Iris pigment epithelial cell (primary cell): ENCODE results near the gene CTIF.

Experiments
- DNase-seq: peaks from one replicate; pipeline ENCODE4 v3.0.0-alpha.2; 2011; ENCODE audit warnings: low read depth

The CTIF gene

DNA sequence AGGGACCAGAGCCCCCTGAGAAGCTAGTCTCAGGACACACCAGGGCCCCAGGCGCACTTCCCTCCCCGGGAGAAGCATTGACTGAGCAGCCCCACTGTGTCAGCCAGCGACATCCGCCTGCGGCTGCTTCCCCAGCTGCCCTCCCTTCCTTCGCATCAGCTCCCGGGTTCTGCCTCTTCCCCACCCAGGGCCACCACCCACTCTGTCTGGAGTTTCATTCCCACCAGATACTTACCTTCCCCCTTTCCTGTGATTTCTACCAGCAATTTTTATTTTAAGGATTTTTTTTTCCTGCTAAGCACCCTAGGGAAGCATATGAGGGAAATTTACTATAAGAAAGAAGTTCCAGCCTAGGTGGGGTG is 312.7 kb downstream of the CTIF start:
- DNase-seq, result no peak

DNA sequence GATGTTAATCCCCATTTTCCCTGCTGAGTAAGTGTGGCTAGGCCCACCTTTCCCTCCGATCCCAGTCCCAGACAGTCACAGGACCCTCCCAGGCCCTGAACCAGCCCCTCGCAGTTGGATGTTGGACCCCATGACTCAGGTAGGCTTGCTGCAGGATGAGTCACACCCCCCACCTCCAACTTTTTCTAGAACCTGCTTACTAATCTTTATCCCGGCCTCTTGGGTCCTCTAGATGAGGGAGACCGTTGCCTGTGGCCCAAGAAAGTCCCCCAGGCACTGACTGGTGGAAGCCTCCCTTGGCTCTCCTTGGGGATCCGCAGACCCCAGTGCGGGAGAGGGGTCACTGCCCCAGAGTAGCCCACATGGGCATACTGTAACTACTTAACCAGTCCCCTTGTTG is 313.5 kb downstream of the CTIF start:
- no peak for DNase-seq

DNA sequence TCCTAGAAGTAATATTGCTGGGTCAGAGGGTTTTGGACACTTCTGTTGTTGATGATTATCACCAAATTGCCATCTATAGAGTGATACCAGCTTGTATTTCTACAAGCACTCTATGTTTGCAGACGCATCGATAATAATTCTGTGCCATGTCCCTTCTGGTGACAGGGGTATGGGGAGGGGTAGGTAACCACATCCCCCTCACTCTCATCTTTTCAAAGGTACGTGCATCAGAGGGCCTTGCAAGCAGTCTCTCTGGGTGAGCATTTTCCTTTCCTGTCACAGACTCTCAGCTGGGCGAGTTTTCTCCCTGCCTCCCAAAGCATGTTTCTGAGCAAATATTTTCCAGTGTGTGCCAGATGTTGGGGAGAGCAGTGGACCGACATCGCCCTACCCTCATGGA is 314.0 kb downstream of the CTIF start:
- no peak for DNase-seq

DNA sequence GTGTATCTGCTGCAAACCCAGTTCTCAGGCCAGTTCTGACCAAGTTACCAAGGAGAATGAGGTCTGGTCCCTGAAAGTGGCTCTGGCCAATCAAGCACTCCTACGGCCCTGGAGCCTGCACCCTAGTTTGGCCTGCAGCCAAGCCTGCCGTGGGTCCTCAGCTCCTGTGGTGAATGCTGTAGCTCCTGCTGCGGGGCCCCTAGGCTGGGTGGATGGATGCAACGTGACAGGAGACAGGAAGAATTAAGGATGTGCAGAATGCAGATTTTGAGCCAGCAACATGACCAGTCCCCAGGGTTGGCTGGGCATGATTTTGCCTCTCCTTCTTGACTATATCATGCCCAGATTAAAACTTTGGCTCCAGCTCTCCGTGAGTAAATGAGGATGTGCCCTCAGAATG is 314.8 kb downstream of the CTIF start:
- DNase-seq, result no peak

DNA sequence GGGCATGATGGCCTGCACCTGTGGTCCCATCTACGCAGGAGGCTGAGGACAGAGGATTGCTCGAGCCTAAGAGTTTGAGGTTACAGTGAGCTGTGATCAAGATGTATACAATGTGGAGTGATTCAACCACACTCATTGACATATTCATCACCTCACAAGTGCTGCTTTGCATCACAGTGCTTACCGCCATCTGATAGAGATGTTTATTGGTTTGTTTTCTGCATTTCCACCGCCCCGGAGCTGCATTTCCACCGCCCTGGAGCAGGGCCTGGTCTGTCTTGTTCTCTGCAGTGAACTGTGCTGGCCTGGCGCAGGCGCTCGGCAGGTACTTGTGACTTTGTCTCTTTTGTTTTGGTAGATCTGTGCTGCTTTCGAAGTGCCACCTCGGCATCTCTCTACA is 315.9 kb downstream of the CTIF start:
- DNase-seq, result no peak

DNA sequence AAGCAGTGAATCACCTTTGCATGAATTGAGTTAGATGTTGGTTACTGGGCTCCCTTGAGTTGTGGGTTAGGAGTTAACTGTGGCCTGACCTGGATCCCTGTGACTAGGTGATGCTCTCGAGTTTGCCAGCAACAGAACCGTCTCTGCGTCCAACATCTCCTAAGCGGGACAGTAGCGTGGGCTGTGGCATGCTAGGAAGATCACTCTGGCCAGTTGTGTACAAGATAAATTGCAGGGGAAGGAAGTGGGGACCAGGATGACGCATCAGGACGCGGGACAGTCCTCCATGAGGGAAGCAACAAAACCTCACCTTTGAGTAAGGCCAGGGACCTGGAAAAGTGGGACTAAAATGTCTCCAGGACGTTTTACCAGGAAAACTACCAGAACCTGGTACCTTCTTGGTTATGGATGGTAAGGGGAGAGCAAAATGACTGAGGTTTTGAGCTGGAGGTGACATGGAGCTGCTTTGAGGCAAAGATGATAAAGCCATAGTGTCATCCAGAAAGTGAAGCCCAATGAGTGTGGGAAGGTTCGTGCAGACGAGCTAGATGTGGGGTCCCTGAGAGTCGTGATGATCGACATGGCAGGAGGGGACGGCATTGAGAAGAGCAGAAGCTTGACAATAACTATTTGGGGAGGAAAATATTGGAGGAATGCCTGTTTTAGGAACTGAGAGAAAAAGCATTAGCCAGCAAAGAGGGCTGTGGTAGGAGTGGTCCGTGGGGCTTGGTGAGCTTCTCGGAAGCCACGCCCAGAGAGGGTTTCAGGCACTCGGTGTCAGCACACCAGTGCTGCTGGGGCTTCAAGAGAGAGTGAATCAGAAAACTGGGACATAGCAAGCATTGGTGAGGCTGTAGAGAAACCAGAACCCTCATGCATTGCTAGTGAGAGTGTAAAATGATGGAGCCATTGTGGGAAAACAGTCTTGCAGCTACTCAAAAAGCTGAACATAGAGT is 316.9 kb downstream of the CTIF start:
- DNase-seq, result no peak

DNA sequence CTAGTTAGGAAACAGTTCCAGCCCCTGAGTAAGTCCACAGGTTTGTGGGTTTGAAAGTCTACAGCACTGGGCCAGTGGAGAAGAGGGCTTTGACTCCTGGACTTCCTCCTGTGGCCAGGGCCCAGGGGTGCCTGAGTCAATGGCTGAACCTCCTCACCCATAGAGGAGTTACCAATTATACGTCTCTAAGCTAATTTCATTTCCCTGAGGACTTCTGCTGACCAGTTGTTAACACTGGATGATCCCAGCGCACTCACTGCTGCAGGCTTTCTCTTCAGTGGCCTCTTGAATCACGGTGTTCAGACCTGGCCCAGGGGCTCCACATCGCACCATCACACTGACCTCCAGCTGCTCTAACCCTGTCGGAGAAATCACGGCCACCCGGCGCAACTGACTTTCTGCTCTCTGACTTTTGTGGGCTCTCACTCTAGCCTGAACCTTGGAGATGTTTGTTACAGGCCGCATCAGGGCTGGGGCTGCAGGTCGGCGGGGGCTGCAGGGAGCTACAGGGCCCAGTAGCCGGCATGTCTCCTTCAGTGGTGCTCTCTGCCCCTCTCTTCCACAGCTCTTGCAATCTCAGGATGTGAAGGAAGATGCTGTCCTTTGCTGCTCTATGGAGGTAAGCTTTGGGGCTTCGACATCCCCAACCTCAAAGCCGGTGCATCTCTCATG is 318.3 kb downstream of the CTIF start:
- DNase-seq, result no peak

DNA sequence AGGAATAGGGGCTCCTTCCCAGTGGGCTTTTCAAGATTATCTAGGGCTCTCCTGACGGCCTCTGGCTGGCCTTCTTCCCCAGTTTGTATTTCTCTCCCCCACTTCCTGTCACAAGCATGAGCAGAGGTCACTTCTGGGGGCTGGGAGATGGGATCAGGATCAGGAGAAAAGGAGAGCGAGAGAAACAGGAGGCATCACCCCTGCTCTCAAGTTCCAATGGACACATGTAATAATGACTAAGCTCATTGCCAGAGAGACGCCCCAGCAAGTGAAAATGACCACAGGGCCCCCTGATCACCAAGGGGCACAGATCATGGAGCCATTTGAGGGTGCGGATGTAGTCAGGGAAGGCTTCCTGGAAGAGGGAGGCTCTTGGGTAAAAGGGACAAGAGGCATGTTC is 319.8 kb downstream of the CTIF start:
- DNase-seq, result no peak

DNA sequence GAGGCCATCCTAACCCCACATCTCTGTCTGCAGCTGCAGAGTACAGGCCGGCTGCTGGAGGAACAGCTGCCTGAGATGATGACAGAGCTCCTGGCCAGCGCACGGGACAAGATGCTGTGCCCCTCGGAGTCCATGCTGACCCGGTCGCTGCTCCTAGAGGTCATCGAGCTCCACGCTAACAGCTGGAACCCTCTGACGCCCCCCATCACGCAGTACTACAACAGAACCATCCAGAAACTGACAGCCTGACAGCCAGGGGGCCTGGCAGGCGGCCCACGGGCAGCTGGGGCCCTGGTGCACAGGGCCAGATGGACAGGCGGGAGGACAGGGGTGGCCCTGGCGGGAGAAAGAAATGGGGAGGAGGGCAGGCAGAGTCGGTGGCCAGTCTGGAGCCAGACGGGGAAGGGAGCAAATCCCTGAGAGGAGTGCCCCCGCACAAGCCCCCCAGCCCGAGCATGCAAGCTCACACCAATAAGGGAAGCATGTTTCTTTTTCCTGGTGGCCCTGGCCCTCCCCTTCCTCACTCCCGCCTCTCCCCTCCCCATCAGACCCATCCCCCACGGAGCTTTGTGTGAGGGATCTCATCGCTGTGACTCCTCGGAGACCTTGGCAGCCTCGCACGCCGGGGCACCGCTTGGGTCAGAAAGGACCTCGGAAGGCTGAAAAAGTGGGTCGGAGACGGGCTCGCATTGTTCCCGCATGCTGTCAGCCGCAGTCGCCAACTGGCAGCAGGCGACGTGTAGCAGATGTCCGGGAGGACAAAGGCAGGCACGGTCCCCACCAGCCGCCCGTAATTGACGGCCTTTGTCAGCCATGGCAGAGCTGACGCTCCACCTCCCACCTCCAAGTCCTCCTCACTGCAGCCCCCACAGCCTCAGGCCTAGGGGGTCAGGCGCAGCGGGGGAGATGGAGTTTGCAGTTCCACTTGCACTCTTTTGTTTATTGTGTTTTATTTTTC is 320.8 kb downstream of the CTIF start:
- no peak for DNase-seq

DNA sequence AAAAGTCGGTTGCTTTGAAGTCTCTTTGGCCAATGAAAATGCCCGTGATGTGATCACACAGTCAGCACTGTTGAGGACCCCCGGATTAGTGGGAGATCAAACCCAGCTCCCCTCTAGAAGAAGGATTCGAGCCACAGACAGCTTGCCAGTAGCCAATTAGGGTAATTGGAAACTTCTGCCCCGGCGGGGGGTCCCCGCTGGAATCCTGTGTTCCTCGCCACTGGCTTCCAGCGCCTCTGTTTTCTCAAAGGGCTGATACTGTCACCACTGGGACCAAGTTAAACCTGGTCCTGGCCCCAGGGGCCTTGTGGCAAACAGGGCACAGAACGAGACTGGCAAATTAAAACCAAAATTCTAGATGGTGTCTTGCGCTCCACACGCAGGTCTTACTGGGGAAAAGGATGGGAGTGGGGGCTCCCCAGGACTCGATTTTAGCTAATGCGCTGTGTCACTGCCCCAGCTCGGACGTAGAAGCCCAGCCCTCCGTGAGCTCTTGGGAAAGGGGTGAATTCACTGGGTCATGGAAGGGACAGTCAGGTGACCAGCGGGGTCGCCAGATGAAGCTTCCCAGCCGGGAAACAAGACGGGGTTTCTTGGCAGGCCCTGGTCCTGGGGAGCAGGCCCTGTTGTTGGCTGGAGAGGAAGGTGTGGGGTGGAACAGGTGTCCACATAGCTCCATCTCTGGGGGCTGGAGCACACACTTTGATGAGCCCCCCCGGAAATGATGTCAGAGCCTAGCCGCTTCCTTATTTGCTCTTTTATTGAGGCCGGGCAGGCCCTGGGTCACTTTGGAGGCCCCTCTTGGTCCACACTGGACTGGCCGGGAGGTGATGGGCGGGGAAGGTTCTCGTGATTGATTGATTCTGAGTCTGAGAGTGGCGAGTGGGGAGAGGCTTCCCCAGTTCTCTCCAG is 321.7 kb downstream of the CTIF start:
- DNase-seq, result no peak

DNA sequence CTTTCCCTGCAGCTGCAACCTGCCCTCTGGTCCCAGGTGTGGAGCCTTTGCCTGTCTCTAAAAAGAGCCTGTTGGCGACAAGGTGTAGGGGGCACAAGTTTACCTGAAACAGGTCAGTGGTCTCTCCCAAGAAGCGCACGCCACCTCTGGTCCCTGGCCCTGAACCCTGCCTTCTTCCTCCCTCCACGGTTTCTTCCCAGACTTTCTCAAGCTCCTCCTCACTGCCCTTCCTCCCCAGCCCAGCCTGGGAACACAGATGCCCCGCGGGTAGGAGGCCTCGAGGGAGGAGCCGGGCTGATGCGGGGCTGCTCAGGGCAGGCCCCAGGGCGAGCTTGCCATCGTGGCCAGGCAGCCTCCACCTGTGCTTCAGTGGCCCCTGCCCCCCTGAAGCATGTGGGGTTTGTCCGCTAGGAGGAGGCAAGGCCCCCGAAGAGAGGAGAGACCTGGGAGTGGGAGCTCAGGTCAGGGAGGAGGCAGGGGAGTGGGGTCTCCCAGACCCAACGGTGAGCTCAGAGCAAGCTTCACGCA is 322.4 kb downstream of the CTIF start:
- no peak for DNase-seq

DNA sequence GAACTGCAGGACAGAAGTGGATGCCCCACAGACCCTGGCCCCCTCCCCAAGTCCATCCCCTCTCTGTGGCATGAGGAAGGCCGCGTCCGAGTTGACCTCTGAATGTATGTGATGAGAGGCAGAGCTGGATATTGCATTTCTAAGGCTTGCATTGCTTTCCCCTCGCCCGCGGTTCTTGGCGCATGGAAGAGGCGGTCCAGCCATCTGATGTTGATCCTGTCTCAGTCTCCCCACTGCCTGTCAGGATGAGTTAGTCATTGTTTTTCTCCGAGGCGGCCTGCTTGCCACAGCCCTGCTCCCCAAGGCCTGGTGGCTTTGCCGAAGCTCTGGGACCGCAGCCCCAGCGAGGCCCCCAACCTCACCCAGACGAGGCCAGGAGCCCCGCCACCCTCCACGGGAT is 323.3 kb downstream of the CTIF start:
- DNase-seq, result peak; percentile 43

DNA sequence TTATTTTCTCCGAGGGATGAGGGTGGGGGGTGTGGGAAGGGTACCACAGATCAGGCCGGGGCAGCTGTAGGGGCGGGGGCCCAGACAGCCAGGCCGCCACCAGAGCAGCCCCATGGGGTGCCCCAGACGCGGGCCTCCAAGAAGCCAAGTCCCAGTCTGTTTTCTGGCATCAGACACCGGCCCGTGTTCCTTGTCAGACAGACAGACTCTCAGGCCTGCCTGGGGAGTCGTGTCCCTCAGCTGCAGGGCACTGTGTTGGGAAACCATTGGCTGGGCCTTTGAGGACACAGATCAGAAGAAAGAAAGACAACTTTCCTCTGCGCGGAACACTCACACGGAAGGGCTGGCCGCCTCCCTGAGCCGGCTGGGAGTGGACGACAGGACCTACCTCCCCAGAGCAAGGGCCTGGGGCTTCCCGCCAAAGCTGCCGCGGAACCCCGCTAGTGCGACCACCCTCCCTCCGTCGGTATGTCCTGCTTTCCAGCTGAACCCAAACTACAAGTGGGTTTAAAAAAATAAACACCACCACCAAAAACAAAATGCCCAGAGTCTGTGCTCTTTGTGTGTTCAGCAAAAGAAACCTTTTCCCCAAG is 323.9 kb downstream of the CTIF start:
- DNase-seq, result no peak

DNA sequence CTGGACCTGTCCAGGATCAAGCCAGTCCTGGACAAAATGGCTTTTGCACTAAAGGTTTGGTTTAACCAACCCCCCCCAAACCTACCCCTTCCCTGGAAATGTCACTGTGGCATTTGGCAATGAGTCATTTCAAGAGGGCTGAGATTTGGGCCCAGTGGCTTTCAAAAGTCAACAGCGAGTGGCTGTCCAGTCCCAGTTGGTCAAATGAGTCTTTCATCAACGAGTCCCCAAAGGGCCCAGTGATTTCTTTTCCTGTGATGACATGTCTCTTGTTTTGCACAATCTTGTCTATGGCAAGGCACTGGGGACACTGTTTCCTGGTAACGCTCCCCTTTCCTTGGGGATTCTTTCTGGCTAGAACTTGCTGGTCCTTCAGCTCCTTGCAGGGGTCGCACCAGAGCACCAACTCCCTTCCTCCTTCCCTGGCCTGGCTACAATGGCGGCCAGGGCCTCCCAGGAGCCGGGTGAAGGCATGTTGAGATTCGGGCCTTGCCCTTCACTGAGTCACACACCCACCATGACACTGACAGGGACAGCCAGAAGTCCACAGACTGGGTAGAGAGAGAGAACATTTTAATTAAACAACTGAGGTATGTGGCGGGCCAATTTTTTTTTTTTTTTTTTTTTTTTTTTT is 324.7 kb downstream of the CTIF start:
- no peak for DNase-seq

DNA sequence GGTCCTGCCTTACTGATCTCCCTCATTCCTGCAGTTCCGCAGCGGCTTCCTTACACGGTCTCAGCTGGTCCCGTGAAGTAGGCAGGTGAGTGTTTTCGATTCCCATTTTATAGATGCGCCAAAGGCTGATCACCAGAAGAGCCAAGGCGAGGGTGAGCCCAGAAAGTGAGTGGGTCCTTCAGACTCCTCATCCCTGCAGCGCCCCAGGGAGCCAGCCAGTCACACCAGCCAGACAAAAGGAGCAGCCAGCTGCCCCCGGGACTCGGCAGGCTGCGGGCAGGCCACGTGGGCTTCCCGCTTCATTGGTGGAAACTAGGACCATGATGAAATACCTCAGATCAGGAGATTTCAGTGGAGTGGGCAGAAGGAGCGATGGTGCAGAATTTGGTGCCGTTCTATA is 326.0 kb downstream of the CTIF start:
- DNase-seq, result no peak

DNA sequence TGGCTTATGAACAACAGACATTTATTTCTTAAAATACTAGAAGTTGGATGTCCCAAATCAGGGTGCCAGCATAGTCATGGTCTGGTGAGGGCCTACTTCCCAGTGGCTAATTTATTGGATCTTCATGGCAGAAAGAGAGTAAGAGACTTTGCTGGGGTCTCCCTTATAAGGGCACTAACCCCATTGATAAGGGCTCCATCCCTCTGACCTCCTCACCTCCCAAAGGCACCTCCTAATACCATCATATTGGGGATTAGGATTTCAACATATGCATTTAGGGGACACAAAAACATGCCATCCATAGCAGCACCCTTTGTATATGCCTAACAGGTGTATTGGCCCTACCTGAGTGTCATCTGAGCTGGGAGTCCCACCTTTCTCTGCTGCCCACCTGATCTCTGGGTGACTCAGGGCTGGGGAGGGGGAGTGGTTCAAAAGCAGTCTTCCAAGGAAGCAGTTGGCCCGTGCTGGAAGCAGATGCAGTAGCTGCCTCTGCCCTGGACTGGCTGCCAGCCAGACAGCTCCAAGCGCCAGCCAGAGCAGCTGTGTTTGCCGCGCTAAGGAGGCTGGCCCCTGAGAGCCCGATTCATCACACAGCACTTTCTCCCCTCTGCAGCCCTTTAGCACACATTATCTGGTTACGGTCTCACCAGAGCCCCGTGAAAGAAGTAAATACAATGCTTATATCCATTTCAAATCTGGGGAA is 327.4 kb downstream of the CTIF start:
- no peak for DNase-seq

DNA sequence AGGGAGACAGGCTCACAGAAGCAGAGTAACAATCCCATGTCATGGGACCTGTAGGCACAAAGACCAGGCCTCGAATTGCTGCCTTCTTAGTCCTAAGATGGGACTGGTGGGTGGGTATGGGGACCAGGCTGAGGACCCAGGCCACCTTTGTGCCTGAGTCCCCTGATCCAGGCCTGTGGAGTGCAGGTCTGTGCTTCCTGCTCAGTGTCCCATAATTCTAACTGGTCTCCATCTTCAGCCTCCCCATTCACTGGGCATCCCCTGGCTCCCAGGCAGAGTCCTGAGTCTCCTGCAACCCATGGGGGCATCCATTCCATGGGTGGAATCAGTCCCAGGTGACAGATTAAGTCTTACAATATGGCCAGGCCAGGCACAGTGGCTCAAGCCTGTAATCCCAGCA is 328.0 kb downstream of the CTIF start:
- DNase-seq, result no peak

DNA sequence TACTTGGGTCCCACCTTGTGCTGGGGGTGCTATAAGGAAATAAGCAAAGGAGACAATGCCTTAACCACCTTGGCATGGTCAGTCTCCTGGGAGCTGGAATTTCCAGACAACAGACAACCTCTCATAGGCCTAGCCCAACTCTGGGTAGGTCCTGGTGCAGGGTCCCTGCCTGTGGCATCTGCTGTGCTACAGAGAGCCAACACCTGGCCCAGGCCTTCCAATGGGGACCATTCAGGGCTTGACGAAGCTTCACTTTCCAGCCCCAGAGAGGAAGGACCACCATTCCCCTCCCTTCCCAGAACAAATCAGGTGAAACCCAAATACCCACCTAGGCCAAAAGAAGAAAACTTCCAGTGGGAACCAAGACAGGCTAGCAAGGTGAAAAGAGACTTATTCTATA is 329.1 kb downstream of the CTIF start:
- no peak for DNase-seq
